ENCODE results near the gene SAT2. TPM values are rescaled to one million over a fixed set of nuclear protein-coding genes. Genes with fewer than 3 reads are reported as not detected.

The SAT2 gene
- total and polyA plus RNA-seq, 2 experiments from 2014 or later, result 56.7 to 69.4 TPM

DNA sequence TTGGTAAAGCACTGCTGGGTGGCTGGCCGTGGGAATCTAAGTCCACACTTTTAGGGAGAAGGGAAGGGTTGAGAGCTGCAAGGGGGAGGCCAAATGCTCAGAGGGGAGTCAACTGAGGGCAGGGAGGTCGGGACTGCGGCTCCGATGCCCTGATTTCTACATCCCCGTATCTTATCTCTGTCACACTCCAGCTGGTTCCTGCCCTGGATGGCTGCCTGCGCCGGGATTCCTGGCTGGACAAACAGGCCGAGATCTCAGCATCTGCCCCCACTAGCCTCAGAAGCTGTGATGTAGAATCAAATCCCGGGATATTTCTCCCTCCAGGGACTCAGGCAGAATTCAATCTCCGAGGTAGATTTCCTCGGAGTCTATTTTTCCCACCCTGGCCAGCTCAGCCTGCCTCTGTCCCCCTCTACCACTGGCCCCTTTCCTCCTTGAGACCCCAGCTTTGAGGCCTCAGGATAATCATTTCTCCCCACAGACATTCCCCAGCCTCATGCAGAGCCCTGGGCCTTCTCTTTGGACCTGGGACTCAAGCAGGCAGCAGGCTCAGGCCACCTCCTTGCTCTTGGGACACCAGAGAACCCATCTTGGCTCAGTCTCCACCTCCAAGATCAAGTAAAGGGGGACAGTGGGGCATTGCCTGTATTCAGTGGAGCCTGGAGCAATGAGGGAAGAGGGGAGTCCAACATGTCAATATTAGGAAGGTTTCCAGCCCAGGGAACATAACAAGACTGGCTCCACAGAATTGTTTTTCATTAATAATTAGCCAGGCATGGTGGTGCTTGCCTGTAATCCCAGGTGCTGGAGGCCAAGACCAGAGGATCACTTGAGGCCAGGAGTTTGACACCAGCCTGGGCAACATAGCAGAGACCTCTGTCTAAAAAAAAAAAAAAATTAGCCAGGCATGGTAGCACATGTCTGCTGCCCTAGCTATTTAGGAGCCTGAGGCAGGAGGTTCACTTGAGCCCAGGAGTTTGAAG lies 4.1 kb upstream of the SAT2 start:
- ATAC-seq (no peak), DNase-seq (ENCODE audit: low spot score) (no peak)
- Histone ChIP-seq H3F3A (replicated peaks; ENCODE audit: low read depth) (peaks cover 16% of the 10 kb centered on the region; the same call in 1 of the 2 replicates), H3K79me2 (replicated peaks; ENCODE audit: insufficient read depth) (peaks cover 2% of the 10 kb centered on the region; the same call in 1 of the 2 replicates), H2AFZ (no peak overlapping the region), H3K4me3 (no peak overlapping the region), H3K27me3 (ENCODE audit: insufficient read depth) (no peaks in the 10 kb centered on the region), H4K20me1 (replicated peaks; ENCODE audit: insufficient read depth) (no peaks in the 10 kb centered on the region), H3K27ac (ENCODE audit: low read depth) (no peak overlapping the region), H3K4me1 (ENCODE audit: insufficient read depth) (peaks cover 7% of the 10 kb centered on the region), H3K4me2 (no peak overlapping the region), H3K9me2 (ENCODE audit: insufficient read depth) (no peaks in the 10 kb centered on the region), H3K36me3 (ENCODE audit: insufficient read depth) (no peaks in the 10 kb centered on the region)
- Mint-ChIP-seq H3K27ac (no peak overlapping the region), H3K27me3 (ENCODE audit: insufficient read depth, low read depth, poor library complexity) (peaks cover 23% of the 10 kb centered on the region), H3K4me3 (no peak overlapping the region), H3K4me1 (peaks cover 36% of the 10 kb centered on the region), H3K9me3 (no peaks in the 10 kb centered on the region), H3K36me3 (ENCODE audit: low read depth) (peaks cover 3% of the 10 kb centered on the region; the same call in 1 of the 3 replicates)
- TF ChIP-seq ZNF114 (CRISPR knock-in tag; IDR thresholded peaks at IDR 0.05) (no peak), JUNB (IDR thresholded peaks at IDR 0.05; ENCODE audit: unreplicated experiment) (no peak), POLR2AphosphoS5 (IDR thresholded peaks at IDR 0.05; ENCODE audit: low read depth) (no peak)
- TF ChIP-seq, protein P1, sequence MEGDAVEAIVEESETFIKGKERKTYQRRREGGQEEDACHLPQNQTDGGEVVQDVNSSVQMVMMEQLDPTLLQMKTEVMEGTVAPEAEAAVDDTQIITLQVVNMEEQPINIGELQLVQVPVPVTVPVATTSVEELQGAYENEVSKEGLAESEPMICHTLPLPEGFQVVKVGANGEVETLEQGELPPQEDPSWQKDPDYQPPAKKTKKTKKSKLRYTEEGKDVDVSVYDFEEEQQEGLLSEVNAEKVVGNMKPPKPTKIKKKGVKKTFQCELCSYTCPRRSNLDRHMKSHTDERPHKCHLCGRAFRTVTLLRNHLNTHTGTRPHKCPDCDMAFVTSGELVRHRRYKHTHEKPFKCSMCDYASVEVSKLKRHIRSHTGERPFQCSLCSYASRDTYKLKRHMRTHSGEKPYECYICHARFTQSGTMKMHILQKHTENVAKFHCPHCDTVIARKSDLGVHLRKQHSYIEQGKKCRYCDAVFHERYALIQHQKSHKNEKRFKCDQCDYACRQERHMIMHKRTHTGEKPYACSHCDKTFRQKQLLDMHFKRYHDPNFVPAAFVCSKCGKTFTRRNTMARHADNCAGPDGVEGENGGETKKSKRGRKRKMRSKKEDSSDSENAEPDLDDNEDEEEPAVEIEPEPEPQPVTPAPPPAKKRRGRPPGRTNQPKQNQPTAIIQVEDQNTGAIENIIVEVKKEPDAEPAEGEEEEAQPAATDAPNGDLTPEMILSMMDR (conservative IDR thresholded peaks at IDR 0.05; ENCODE audit: low read depth in 2 of 2), result no peak

DNA sequence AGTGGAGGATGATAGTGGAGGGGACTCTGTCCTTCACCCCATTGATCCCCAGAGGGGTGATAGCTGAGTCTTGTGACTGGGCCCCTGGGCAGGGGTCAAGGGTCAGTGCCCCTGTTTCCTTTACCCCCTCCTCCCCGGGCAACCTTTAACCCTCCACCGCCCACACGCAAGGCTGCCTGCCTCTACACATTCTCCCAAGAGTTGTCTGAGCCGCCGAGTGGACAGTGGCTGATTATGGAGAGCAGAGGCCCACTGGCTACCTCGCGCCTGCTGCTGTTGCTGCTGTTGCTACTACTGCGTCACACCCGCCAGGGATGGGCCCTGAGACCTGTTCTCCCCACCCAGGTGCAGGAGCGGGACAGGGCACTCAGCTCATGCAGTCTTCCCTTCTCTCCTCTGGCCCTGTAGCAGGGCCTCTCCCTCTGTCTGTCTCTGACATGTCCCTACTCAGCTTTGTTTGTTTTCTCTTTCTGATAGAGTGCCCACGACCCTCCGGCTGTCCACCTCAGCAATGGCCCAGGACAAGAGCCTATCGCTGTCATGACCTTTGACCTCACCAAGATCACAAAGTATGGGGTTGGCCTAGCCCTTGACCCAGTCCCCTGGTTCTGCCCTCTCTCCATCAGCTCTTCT lies 2.4 kb upstream of the SAT2 start, which contains the start of gene SHBG:
Gene SHBG (plus strand): TSS at position 197 of the 633 bp plus-strand sequence. CDS start 38 bp downstream, at position 235.
- Histone ChIP-seq H3K4me2 (no peak within 1 kb of the TSS), H3K27ac (ENCODE audit: low read depth) (no peak within 1 kb of the TSS), H4K20me1 (replicated peaks; ENCODE audit: insufficient read depth) (no peaks in the 10 kb centered on the region), H3K9me2 (ENCODE audit: insufficient read depth) (no peaks in the 10 kb centered on the region), H3K27me3 (ENCODE audit: insufficient read depth) (no peaks in the 10 kb centered on the region), H3K4me3 (no peak within 1 kb of the TSS), H3F3A (replicated peaks; ENCODE audit: low read depth) (peaks cover 18% of the 10 kb centered on the region; the same call in 1 of the 2 replicates), H3K79me2 (replicated peaks; ENCODE audit: insufficient read depth) (peaks cover 4% of the 10 kb centered on the region; the same call in 1 of the 2 replicates), H3K36me3 (ENCODE audit: insufficient read depth) (no peaks in the 10 kb centered on the region), H2AFZ (no peak within 1 kb of the TSS), H3K4me1 (ENCODE audit: insufficient read depth) (peaks cover 7% of the 10 kb centered on the region)
- H3K27me3 Mint-ChIP-seq (ENCODE audit: insufficient read depth, low read depth, poor library complexity), result peaks cover 28% of the 10 kb centered on the region
- ATAC-seq (no peak), DNase-seq (ENCODE audit: low spot score) (no peak)
- H3K9me3 Mint-ChIP-seq, result no peaks in the 10 kb centered on the region
- H3K4me3 Mint-ChIP-seq, result no peak within 1 kb of the TSS; the same call in 2 of the 3 replicates
- no peak within 1 kb of the TSS for H3K27ac Mint-ChIP-seq
- peaks cover 13% of the 10 kb centered on the region; the same call in 2 of the 3 replicates for H3K36me3 Mint-ChIP-seq (ENCODE audit: low read depth)
- peaks cover 26% of the 10 kb centered on the region for H3K4me1 Mint-ChIP-seq
- TF ChIP-seq EZH2 (IDR thresholded peaks at IDR 0.05; ENCODE audit: low read depth, unreplicated experiment) (no peak), CREB1 (CRISPR knock-in tag; IDR thresholded peaks at IDR 0.05; ENCODE audit: low read depth) (no peak), JUNB (IDR thresholded peaks at IDR 0.05; ENCODE audit: unreplicated experiment) (no peak), ZNF331 (CRISPR knock-in tag; IDR thresholded peaks at IDR 0.05; ENCODE audit: low read depth) (no peak), ZNF114 (CRISPR knock-in tag; IDR thresholded peaks at IDR 0.05) (no peak)
- TF ChIP-seq, protein P2, sequence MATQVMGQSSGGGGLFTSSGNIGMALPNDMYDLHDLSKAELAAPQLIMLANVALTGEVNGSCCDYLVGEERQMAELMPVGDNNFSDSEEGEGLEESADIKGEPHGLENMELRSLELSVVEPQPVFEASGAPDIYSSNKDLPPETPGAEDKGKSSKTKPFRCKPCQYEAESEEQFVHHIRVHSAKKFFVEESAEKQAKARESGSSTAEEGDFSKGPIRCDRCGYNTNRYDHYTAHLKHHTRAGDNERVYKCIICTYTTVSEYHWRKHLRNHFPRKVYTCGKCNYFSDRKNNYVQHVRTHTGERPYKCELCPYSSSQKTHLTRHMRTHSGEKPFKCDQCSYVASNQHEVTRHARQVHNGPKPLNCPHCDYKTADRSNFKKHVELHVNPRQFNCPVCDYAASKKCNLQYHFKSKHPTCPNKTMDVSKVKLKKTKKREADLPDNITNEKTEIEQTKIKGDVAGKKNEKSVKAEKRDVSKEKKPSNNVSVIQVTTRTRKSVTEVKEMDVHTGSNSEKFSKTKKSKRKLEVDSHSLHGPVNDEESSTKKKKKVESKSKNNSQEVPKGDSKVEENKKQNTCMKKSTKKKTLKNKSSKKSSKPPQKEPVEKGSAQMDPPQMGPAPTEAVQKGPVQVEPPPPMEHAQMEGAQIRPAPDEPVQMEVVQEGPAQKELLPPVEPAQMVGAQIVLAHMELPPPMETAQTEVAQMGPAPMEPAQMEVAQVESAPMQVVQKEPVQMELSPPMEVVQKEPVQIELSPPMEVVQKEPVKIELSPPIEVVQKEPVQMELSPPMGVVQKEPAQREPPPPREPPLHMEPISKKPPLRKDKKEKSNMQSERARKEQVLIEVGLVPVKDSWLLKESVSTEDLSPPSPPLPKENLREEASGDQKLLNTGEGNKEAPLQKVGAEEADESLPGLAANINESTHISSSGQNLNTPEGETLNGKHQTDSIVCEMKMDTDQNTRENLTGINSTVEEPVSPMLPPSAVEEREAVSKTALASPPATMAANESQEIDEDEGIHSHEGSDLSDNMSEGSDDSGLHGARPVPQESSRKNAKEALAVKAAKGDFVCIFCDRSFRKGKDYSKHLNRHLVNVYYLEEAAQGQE (IDR thresholded peaks at IDR 0.05; ENCODE audit: unreplicated experiment), result no peak
- TF ChIP-seq, protein P3, sequence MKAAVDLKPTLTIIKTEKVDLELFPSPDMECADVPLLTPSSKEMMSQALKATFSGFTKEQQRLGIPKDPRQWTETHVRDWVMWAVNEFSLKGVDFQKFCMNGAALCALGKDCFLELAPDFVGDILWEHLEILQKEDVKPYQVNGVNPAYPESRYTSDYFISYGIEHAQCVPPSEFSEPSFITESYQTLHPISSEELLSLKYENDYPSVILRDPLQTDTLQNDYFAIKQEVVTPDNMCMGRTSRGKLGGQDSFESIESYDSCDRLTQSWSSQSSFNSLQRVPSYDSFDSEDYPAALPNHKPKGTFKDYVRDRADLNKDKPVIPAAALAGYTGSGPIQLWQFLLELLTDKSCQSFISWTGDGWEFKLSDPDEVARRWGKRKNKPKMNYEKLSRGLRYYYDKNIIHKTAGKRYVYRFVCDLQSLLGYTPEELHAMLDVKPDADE (IDR thresholded peaks at IDR 0.05), result no peak

All from GM23338 (cell line).